Measurements from ENCODE around the gene LRRC36. TPM values are rescaled to one million over a fixed set of nuclear protein-coding genes. Genes with fewer than 3 reads are reported as not detected.

The LRRC36 gene
- total and polyA plus RNA-seq, 2 of the 8 experiments (the other 6 are each of a cell fraction or from before 2014, with no cell fraction given) = 0.15 TPM; not detected in 1

- Histone ChIP-seq H3K18ac (ENCODE audit: extremely low read depth, low read length) (no peak overlapping the region), H2AK5ac (ENCODE audit: low read depth, low read length) (no peak overlapping the region), H3K14ac (ENCODE audit: insufficient read length) (no peak overlapping the region), H3K79me1 (ENCODE audit: low read depth, low read length) (no peaks in the 10 kb centered on the region), H3K27me3 (replicated peaks in 1 of 4; ENCODE audit: control insufficient read depth in 3 of 4, extremely low read depth in 1 of 4, insufficient read depth in 3 of 4, low read length in 3 of 4) (peaks cover 0 to 5% (median 0%) of the 10 kb centered on the region in 4 experiments; a peak in 2 of 7 replicates), H2BK20ac (ENCODE audit: low read length) (no peak overlapping the region), H4K5ac (ENCODE audit: insufficient read length, low read depth, low read length) (no peak overlapping the region), H3K4me3 (ENCODE audit: extremely low read depth in 1 of 4, insufficient read depth in 2 of 4, low read depth in 3 of 4, low read length in 4 of 4) (no peak overlapping the region), H3K79me2 (ENCODE audit: control insufficient read depth in 1 of 2, insufficient read depth in 2 of 2, low read length in 2 of 2) (no peaks in the 10 kb centered on the region), H3K36me3 (ENCODE audit: control insufficient read depth in 2 of 4, insufficient read depth in 4 of 4, low read length in 3 of 4) (no peaks in the 10 kb centered on the region), H3K4me2 (ENCODE audit: insufficient read depth in 1 of 2, low read depth in 2 of 2, low read length in 2 of 2) (no peak overlapping the region), H2AFZ (ENCODE audit: low read length) (no peak overlapping the region), H3K9me3 (ENCODE audit: insufficient read depth in 2 of 2, low read depth in 1 of 2, low read length in 1 of 2) (no peaks in the 10 kb centered on the region; a peak in 1 of 4 replicates), H4K8ac (ENCODE audit: extremely low read depth, insufficient read depth, low read length) (no peak overlapping the region), H3K9ac (replicated peaks in 1 of 4; ENCODE audit: extremely low read depth in 1 of 4, low read depth in 3 of 4, low read length in 3 of 4) (no peak overlapping the region), H3K4ac (replicated peaks; ENCODE audit: insufficient read length, low read depth, low read length) (no peak overlapping the region), H3K56ac (replicated peaks; ENCODE audit: insufficient read length, low read depth, low read length) (no peak overlapping the region), H2BK15ac (ENCODE audit: low read length) (no peak overlapping the region), H3K23ac (ENCODE audit: insufficient read length) (no peak overlapping the region), H2BK12ac (ENCODE audit: low read depth, low read length) (no peak overlapping the region), H2BK120ac (replicated peaks; ENCODE audit: low read depth, low read length) (no peak overlapping the region), H2BK5ac (ENCODE audit: low read depth, low read length) (no peak overlapping the region), H3K27ac (ENCODE audit: low read depth, low read length) (no peak overlapping the region), H4K91ac (replicated peaks; ENCODE audit: insufficient read length, low read length) (no peak overlapping the region), H3K4me1 (replicated peaks in 1 of 4; ENCODE audit: control insufficient read depth in 3 of 4, insufficient read depth in 4 of 4, low read length in 3 of 4) (no peaks in the 10 kb centered on the region), H4K20me1 (replicated peaks in 1 of 2; ENCODE audit: control insufficient read depth in 1 of 2, insufficient read depth in 2 of 2, low read length in 2 of 2) (no peaks in the 10 kb centered on the region), H3K23me2 (ENCODE audit: low read depth, low read length) (no peaks in the 10 kb centered on the region)
- FAIRE-seq (no peak), DNase-seq (ENCODE audit: low read depth in 1 of 2, low spot score in 2 of 2) (no peak)
- ChIA-PET CTCF (ENCODE audit: partially characterized antibody) (interaction anchor here (1.4 to 11.3 kb wide), 2 partner anchors 13 to 17 kb away, joined by 3 to 93 read pairs; no protein-coding TSS in a partner anchor), POLR2A (ENCODE audit: partially characterized antibody) (no interaction called here)
- TF ChIP-seq SP1 (IDR thresholded peaks at IDR 0.05; ENCODE audit: low read depth, low read length) (no peak), PHF8 (conservative IDR thresholded peaks at IDR 0.05; ENCODE audit: low read depth, low read length) (no peak), CBX8 (IDR thresholded peaks at IDR 0.05; ENCODE audit: borderline replicate concordance, low read depth, low read length) (no peak), MAFK (IDR thresholded peaks at IDR 0.05; ENCODE audit: low read depth, low read length) (no peak), POLR2A (IDR thresholded peaks at IDR 0.05; ENCODE audit: control extremely low read depth in 1 of 2, low read depth in 2 of 2, low read length in 2 of 2) (no peak), TAF1 (IDR thresholded peaks at IDR 0.05; ENCODE audit: low read depth, low read length) (no peak), RBBP5 (IDR thresholded peaks at IDR 0.05; ENCODE audit: borderline replicate concordance, low read depth, low read length) (no peak), BCL11A (IDR thresholded peaks at IDR 0.05; ENCODE audit: low read depth in 2 of 2, low read length in 2 of 2) (no peak), BACH1 (IDR thresholded peaks at IDR 0.05; ENCODE audit: low read length) (no peak), SP2 (IDR thresholded peaks at IDR 0.05; ENCODE audit: low read length) (no peak), EGR1 (IDR thresholded peaks at IDR 0.05; ENCODE audit: borderline replicate concordance, low read depth, low read length) (no peak), CHD1 (IDR thresholded peaks at IDR 0.05; ENCODE audit: low read depth, low read length) (no peak), JUND (IDR thresholded peaks at IDR 0.05; ENCODE audit: low read length) (no peak), ZNF274 (IDR thresholded peaks at IDR 0.05; ENCODE audit: borderline replicate concordance, extremely low read depth, low read length) (no peak), CREB1 (IDR thresholded peaks at IDR 0.05) (no peak), KDM1A (IDR thresholded peaks at IDR 0.05; ENCODE audit: borderline replicate concordance, low read length) (no peak)
- 90% methylated on average over 7 of the region's 7 CpGs; no CpG with 5 or more reads in 1 of the 2 experiments for WGBS, 2 experiments (ENCODE audit: extremely low coverage in 1 of 2, insufficient coverage in 1 of 2, insufficient read length in 1 of 2, insufficient replicate concordance in 2 of 2, low coverage in 1 of 2, low lambda C conversion rate in 2 of 2, missing lambda C conversion rate in 1 of 2)
These were observed 24.5 kb upstream of the LRRC36 start for GRCh38 chr16:67302076-67302475.
